MM.1S (cell line): ENCODE results near the gene GMPPA.

Source experiments
- CTCF ChIP-seq: fragments of 300-600 bp; sonication (generic); IDR thresholded peaks from 2 replicates; pipeline ENCODE4 v1.5.1; 2016; ENCODE audit warnings: antibody characterized with exemption, low read length, mixed read lengths
- EZH2 ChIP-seq: fragments of 300-600 bp; sonication (generic); optimal IDR thresholded peaks from 2 replicates; pipeline ENCODE3; 2017; ENCODE audit warnings: low read depth, mild to moderate bottlenecking, antibody characterized with exemption, low read length, mixed read lengths

DNA sequence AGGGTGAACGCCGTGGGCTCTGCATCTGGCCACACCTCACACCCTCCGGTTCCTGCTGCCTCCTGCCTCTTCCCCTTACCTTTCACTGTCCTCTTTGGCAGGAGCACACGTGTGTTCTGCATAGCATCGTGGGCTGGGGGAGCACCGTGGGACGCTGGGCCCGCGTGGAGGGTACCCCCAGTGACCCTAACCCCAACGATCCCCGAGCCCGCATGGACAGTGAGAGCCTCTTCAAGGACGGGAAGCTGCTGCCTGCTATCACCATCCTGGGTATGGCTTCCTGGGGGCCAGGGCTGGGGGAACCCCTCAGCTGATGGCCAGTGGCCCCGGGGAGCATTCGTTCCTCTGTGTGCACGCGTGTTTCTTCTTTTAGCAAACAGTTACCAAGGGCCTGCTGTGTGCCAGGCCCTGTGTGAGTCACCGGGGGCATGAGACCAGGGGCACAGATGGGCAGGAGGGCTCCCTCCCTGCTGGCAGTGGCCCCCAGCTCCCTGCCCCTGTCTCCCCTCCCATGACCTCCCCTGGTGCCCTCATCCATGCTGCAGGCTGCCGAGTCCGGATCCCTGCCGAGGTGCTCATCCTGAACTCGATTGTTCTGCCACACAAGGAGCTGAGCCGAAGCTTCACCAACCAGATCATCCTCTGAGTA, 7.6 kb downstream of the GMPPA start:
- no peak for TF ChIP-seq CTCF
- no peak for TF ChIP-seq EZH2
